T47D (cell line): ENCODE data around the gene FXYD1.

Experiments used
- DNase-seq, 2 experiments: peaks; one replicate each; pipeline versions ENCODE4 v3.0.0 to v3.0.0-alpha.2; 2011 to 2012; ENCODE audit warnings: low read depth in 1 of 2, low spot score in 1 of 2
- JUND ChIP-seq: IDR thresholded peaks from 2 replicates; pipeline ENCODE4 v1.6.1; 2012; ENCODE audit warnings: low read depth
- in situ Hi-C: cut with HindIII; loops from 2 replicates; pipeline ENCODE4 v1.10.0; 2016; ENCODE audit warnings: low sequenced_read_pairs, low pct_unique_long_range_greater_than_20kb

The FXYD1 gene

GRCh38 chr19:35112995-35113688, 25.5 kb upstream of the FXYD1 start:
- DNase-seq: no peak
- TF ChIP-seq JUND: no peak
- in situ Hi-C loops: no loop called here

- in situ Hi-C loops: no loop called here
- peak; percentile 62 to 64 for DNase-seq
Measured at GRCh38 chr19:35114353-35115176, 24.1 kb upstream of the FXYD1 start.

GRCh38 chr19:35115177-35115951, 23.3 kb upstream of the FXYD1 start, which contains the start of gene FXYD3:
FXYD3 (plus strand) TSS chr19:35115823; CDS start chr19:35119377, 3,554 bp downstream.
- in situ Hi-C loops: no loop called here
- no peak for DNase-seq
- TF ChIP-seq JUND: no peak

More at GRCh38 chr19:35114353-35115176, 24.1 kb upstream of the FXYD1 start:
- no peak for TF ChIP-seq JUND

- in situ Hi-C loops: no loop called here
- no peak for TF ChIP-seq JUND
- DNase-seq: peak; percentile 53 to 63
Measured at GRCh38 chr19:35116072-35116801, 22.4 kb upstream of the FXYD1 start.

- no peak for TF ChIP-seq JUND
- in situ Hi-C loops: no loop called here
- DNase-seq: no peak
Measured at GRCh38 chr19:35117116-35117515, 21.5 kb upstream of the FXYD1 start.

- DNase-seq: no peak
- TF ChIP-seq JUND: no peak
- in situ Hi-C loops: no loop called here
Measured at GRCh38 chr19:35117799-35118198, 20.8 kb upstream of the FXYD1 start.

- TF ChIP-seq JUND: no peak
- in situ Hi-C loops: no loop called here
- peak in 1 of 2 experiments; percentile 50 for DNase-seq
Measured at GRCh38 chr19:35118268-35119020, 20.2 kb upstream of the FXYD1 start.

- in situ Hi-C loops: no loop called here
- no peak for TF ChIP-seq JUND
- DNase-seq: no peak
Measured at GRCh38 chr19:35119091-35119490, 19.5 kb upstream of the FXYD1 start.

- DNase-seq: no peak
- no peak for TF ChIP-seq JUND
- in situ Hi-C loops: no loop called here
Measured at GRCh38 chr19:35119578-35120155, 19.0 kb upstream of the FXYD1 start.

- DNase-seq: no peak
- in situ Hi-C loops: no loop called here
- TF ChIP-seq JUND: no peak
Measured at GRCh38 chr19:35120492-35120891, 18.1 kb upstream of the FXYD1 start.

- in situ Hi-C loops: no loop called here
- no peak for DNase-seq
- TF ChIP-seq JUND: no peak
Measured at GRCh38 chr19:35120898-35121297, 17.7 kb upstream of the FXYD1 start.
